H9 (cell line): ENCODE measurements around the gene LDLRAD4. TPM values are rescaled to one million over a fixed set of nuclear protein-coding genes. Genes with fewer than 3 reads are reported as not detected.
A peak's percentile ranks its signal among the peaks of the same experiment; 100 is the strongest.

Experiments
- DNase-seq: peaks from one replicate; pipeline ENCODE4 v3.0.0-alpha.2; 2017
- H2AFZ ChIP-seq: one replicate; pipeline ENCODE4 v1.6.1; 2013; ENCODE audit warnings: mild to moderate bottlenecking, low read length, control low read depth, moderate library complexity
- H2AK5ac ChIP-seq: 2 replicates; pipeline ENCODE4 v1.6.1; 2013; ENCODE audit warnings: low read length, control low read depth, mixed read lengths; ENCODE audit not compliant: insufficient read length
- H2BK120ac ChIP-seq: one replicate; pipeline ENCODE4 v1.6.1; 2013; ENCODE audit warnings: low read depth, mild to moderate bottlenecking, low read length, control low read depth, inconsistent platforms; ENCODE audit not compliant: poor library complexity, severe bottlenecking
- H2BK12ac ChIP-seq: 2 replicates; pipeline ENCODE4 v1.6.1; 2013; ENCODE audit warnings: low read length, control low read depth, mixed read lengths, low read depth; ENCODE audit not compliant: insufficient read length
- H2BK15ac ChIP-seq: 2 replicates; pipeline ENCODE4 v1.6.1; 2013; ENCODE audit warnings: low read depth, low read length, control low read depth
- H2BK20ac ChIP-seq: one replicate; pipeline ENCODE4 v1.6.1; 2013; ENCODE audit warnings: low read depth, mild to moderate bottlenecking, low read length, control low read depth, inconsistent platforms; ENCODE audit not compliant: poor library complexity, severe bottlenecking
- H2BK5ac ChIP-seq: 2 replicates; pipeline ENCODE4 v1.6.1; 2013; ENCODE audit warnings: low read length, control low read depth, mixed read lengths; ENCODE audit not compliant: insufficient read length
- H3K14ac ChIP-seq: 2 replicates; pipeline ENCODE4 v1.6.1; 2013; ENCODE audit warnings: low read length, control low read depth; ENCODE audit not compliant: insufficient read depth
- H3K18ac ChIP-seq: 2 replicates; pipeline ENCODE4 v1.6.1; 2013; ENCODE audit warnings: low read depth, mild to moderate bottlenecking, mixed read lengths, low read length, control low read depth; ENCODE audit not compliant: insufficient read length
- H3K23ac ChIP-seq: 2 replicates; pipeline ENCODE4 v1.6.1; 2013; ENCODE audit warnings: low read length, control low read depth, mixed read lengths, low read depth; ENCODE audit not compliant: insufficient read length
- H3K23me2 ChIP-seq: 2 replicates; pipeline ENCODE4 v1.6.1; 2013; ENCODE audit warnings: low read depth, mild to moderate bottlenecking, mixed read lengths, low read length, control low read depth; ENCODE audit not compliant: insufficient read length, poor library complexity, severe bottlenecking
- H3K27ac ChIP-seq: 2 replicates; pipeline ENCODE4 v1.5.1; 2013; ENCODE audit warnings: low read length, control low read depth, mixed read lengths, low read depth; ENCODE audit not compliant: insufficient read length
- H3K27me3 ChIP-seq: 2 replicates; pipeline ENCODE4 v1.6.1; 2013; ENCODE audit warnings: low read length, control low read depth, inconsistent platforms; ENCODE audit not compliant: insufficient read depth
- H3K4ac ChIP-seq: 2 replicates; pipeline ENCODE4 v1.6.1; 2013; ENCODE audit warnings: low read depth, mild to moderate bottlenecking, control low read depth, inconsistent platforms, low read length, moderate library complexity
- H3K4me1 ChIP-seq: 2 replicates; pipeline ENCODE4 v1.6.1; 2013; ENCODE audit warnings: low read length, control low read depth, inconsistent platforms; ENCODE audit not compliant: insufficient read depth
- H3K4me2 ChIP-seq: 2 replicates; pipeline ENCODE4 v1.6.1; 2013; ENCODE audit warnings: low read length, control low read depth, mixed read lengths; ENCODE audit not compliant: insufficient read length, insufficient read depth
- H3K56ac ChIP-seq: 2 replicates; pipeline ENCODE4 v1.6.1; 2013; ENCODE audit warnings: low read depth, mild to moderate bottlenecking, mixed read lengths, low read length, control low read depth; ENCODE audit not compliant: insufficient read length
- H3K79me1 ChIP-seq: 2 replicates; pipeline ENCODE4 v1.6.1; 2013; ENCODE audit warnings: low read depth, mild to moderate bottlenecking, moderate library complexity, low read length, control low read depth, inconsistent platforms; ENCODE audit not compliant: insufficient read depth, poor library complexity, severe bottlenecking
- H3K79me2 ChIP-seq: 2 replicates; pipeline ENCODE4 v1.6.1; 2013; ENCODE audit warnings: low read length, control low read depth, inconsistent platforms; ENCODE audit not compliant: insufficient read depth
- H3K9ac ChIP-seq: 2 replicates; pipeline ENCODE4 v1.6.1; 2013; ENCODE audit warnings: low read length, control low read depth, mixed read lengths; ENCODE audit not compliant: insufficient read length; ENCODE audit errors: extremely low read depth
- H3K9me3 ChIP-seq: one replicate; pipeline ENCODE4 v1.6.1; 2013; ENCODE audit warnings: low read depth, low read length, inconsistent platforms; ENCODE audit not compliant: control insufficient read depth
- H3T11ph ChIP-seq: one replicate; pipeline ENCODE4 v1.6.1; 2013; ENCODE audit warnings: mild to moderate bottlenecking, low read length, control low read depth, inconsistent platforms
- H4K20me1 ChIP-seq: one replicate; pipeline ENCODE4 v1.6.1; 2013; ENCODE audit not compliant: control insufficient read depth, insufficient read length, insufficient read depth
- H4K5ac ChIP-seq: 2 replicates; pipeline ENCODE4 v1.6.1; 2013; ENCODE audit warnings: low read depth, mild to moderate bottlenecking, mixed read lengths, low read length, control low read depth; ENCODE audit not compliant: insufficient read length
- H4K8ac ChIP-seq: replicated peaks from 2 replicates; pipeline ENCODE4 v1.6.1; 2013; ENCODE audit warnings: low read length, control low read depth, mixed read lengths, low read depth; ENCODE audit not compliant: insufficient read length
- H4K91ac ChIP-seq: 2 replicates; pipeline ENCODE4 v1.6.1; 2013; ENCODE audit warnings: low read depth, mild to moderate bottlenecking, moderate library complexity, mixed read lengths, low read length, control low read depth; ENCODE audit not compliant: insufficient read length
- H3K27ac Mint-ChIP-seq, 3 experiments: 2 replicates in 2 of 3; 3 replicates in 1 of 3; pipeline ENCODE4 v1.8.0; 2020 to 2021; ENCODE audit warnings: mixed read lengths in 3 of 3, mild to moderate bottlenecking in 1 of 3, moderate library complexity in 1 of 3
- H3K27me3 Mint-ChIP-seq: 2 replicates; pipeline ENCODE4 v1.8.0; 2021; ENCODE audit warnings: low read depth, mild to moderate bottlenecking, moderate library complexity, mixed read lengths
- H3K36me3 Mint-ChIP-seq, 3 experiments: 2 replicates in 2 of 3; 3 replicates in 1 of 3; pipeline ENCODE4 v1.8.0; 2020 to 2021; ENCODE audit warnings: low read depth in 3 of 3, mixed read lengths in 3 of 3; ENCODE audit not compliant: insufficient read depth in 1 of 3
- H3K4me1 Mint-ChIP-seq, 2 experiments: 2 replicates each; pipeline ENCODE4 v1.8.0; 2020; ENCODE audit warnings: mixed read lengths in 2 of 2
- H3K4me3 Mint-ChIP-seq, 2 experiments: 2 replicates in 1 of 2; 3 replicates in 1 of 2; pipeline ENCODE4 v1.8.0; 2020 to 2021; ENCODE audit warnings: mild to moderate bottlenecking in 2 of 2, mixed read lengths in 2 of 2, moderate library complexity in 1 of 2
- H3K9me3 Mint-ChIP-seq, 2 experiments: 2 replicates in 1 of 2; 3 replicates in 1 of 2; pipeline ENCODE4 v1.8.0; 2020; ENCODE audit warnings: mild to moderate bottlenecking in 2 of 2, mixed read lengths in 2 of 2, moderate library complexity in 1 of 2
- CTCF ChIP-seq: fragments of 200-600 bp; sonication (generic); conservative IDR thresholded peaks from 3 replicates; pipeline ENCODE4 v1.8.0; 2021; ENCODE audit warnings: antibody characterized with exemption, mild to moderate bottlenecking
- WGBS: extraction: QIAGEN DNeasy Blood & Tissue Kit; methylation state at CpG from one replicate; pipeline ENCODE4 v1.1.7; 2013; ENCODE audit warnings: missing lambda C conversion rate, low lambda C conversion rate, mixed read lengths; ENCODE audit not compliant: insufficient read length; ENCODE audit errors: extremely low coverage; 5-methylcytosine and 5-hydroxymethylcytosine counted together
- total RNA-seq: library from RNA; stranded (reverse); gene quantifications from 2 replicates; pipeline ENCODE4 v1.2.1, GENCODE V29; 2021

LDLRAD4 gene
- total RNA-seq, 1 experiment from 2014 or later, result 3.9 TPM

GRCh38 chr18:13672657-13673056 is 454.1 kb downstream of the LDLRAD4 start:
- Histone ChIP-seq H2AK5ac (no peak overlapping the region), H3K79me2 (no peaks in the 10 kb centered on the region; the same call in 1 of the 2 replicates), H2BK15ac (no peak overlapping the region), H4K8ac (no peak overlapping the region), H3K4ac (no peak overlapping the region), H4K5ac (no peak overlapping the region), H3K4me2 (no peak overlapping the region), H2BK12ac (no peak overlapping the region), H3K79me1 (no peaks in the 10 kb centered on the region), H3K27me3 (no peaks in the 10 kb centered on the region), H3K9me3 (peaks cover 4% of the 10 kb centered on the region), H3K14ac (no peak overlapping the region), H2BK5ac (no peak overlapping the region), H4K20me1 (no peaks in the 10 kb centered on the region), H3K9ac (no peak overlapping the region), H3K27ac (no peak overlapping the region), H4K91ac (no peak overlapping the region), H2BK20ac (no peak overlapping the region), H3K4me1 (no peaks in the 10 kb centered on the region), H3K23me2 (no peaks in the 10 kb centered on the region), H3K18ac (no peak overlapping the region), H2AFZ (no peak overlapping the region), H3K56ac (no peak overlapping the region), H3T11ph (no peak overlapping the region), H2BK120ac (no peak overlapping the region), H3K23ac (no peak overlapping the region)
- no CpG with 5 or more reads among the region's 7 CpGs for WGBS
- no peak for TF ChIP-seq CTCF
- H3K27me3 Mint-ChIP-seq, result no peaks in the 10 kb centered on the region
- peak overlapping the region in 2 of 3 experiments; percentile 52 to 82; a peak in 3 of 7 replicates for H3K27ac Mint-ChIP-seq
- peaks cover 9% of the 10 kb centered on the region in 2 experiments for H3K4me1 Mint-ChIP-seq
- no peak for DNase-seq
- peaks cover 20 to 24% of the 10 kb centered on the region in 2 experiments for H3K9me3 Mint-ChIP-seq
- H3K4me3 Mint-ChIP-seq, result no peak overlapping the region
- H3K36me3 Mint-ChIP-seq, result peaks cover 13 to 21% (median 17%) of the 10 kb centered on the region in 3 experiments
